ENCODE results near the gene INSYN2A.
A peak's percentile ranks its signal among the peaks of the same experiment; 100 is the strongest.

The INSYN2A gene

DNA sequence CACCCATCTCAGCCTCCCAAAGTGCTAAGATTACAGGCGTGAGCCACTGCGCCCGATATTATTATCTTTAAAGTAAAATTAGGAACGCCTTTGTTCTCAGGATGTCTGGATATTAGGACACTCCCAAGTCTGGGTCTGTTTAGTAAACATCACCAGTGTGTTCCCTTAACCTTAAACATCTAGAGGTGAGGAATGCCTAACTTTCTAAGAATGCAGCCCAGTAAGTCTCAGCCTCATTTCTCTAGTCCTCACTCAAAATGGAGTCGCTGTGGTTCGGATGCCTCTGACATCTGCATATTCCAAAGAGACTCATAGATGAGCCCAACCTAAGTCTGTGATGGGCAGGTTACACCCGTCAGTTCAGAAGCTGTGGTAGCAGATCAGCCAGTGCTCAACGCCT is 4.3 kb upstream of the INSYN2A start:
- CTCF ChIA-PET = no interaction called here
- no peak for DNase-seq (ENCODE audit: low read depth, low spot score)
- POLR2A ChIA-PET = no interaction called here
- TF ChIP-seq, protein P1, sequence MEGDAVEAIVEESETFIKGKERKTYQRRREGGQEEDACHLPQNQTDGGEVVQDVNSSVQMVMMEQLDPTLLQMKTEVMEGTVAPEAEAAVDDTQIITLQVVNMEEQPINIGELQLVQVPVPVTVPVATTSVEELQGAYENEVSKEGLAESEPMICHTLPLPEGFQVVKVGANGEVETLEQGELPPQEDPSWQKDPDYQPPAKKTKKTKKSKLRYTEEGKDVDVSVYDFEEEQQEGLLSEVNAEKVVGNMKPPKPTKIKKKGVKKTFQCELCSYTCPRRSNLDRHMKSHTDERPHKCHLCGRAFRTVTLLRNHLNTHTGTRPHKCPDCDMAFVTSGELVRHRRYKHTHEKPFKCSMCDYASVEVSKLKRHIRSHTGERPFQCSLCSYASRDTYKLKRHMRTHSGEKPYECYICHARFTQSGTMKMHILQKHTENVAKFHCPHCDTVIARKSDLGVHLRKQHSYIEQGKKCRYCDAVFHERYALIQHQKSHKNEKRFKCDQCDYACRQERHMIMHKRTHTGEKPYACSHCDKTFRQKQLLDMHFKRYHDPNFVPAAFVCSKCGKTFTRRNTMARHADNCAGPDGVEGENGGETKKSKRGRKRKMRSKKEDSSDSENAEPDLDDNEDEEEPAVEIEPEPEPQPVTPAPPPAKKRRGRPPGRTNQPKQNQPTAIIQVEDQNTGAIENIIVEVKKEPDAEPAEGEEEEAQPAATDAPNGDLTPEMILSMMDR (IDR thresholded peaks at IDR 0.05; ENCODE audit: insufficient read depth, low read length, missing control alignments) = no peak
- no peak overlapping the region for H3K4me3 ChIP-seq (ENCODE audit: low read depth, low read length)

DNA sequence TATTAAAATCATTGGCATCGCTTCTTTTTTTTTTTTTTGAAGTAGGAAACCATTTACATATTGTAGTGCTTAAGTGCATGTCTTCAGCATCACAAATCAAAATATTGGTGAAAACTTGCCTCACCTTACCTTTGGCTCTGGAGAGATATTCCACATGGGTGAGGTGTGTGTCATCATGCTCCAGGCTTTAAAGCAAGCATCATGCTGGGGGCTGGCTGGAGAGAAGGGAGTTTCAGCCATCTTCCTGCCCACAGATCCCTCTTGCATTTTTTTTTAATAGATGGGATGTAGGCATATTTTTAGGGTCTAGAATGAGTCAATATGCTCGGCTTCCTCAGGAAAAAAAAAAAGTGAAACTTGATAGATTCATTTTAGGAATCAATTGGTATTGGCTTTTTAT is 2.3 kb upstream of the INSYN2A start:
- TF ChIP-seq, protein P1 (IDR thresholded peaks at IDR 0.05; ENCODE audit: insufficient read depth, low read length, missing control alignments) = no peak
- POLR2A ChIA-PET = no interaction called here
- H3K4me3 ChIP-seq (ENCODE audit: low read depth, low read length) = no peak overlapping the region
- CTCF ChIA-PET = interaction anchor here (0.8 kb wide), 1 partner anchor 379 kb away, joined by 4 read pairs; no protein-coding TSS in a partner anchor
- no peak for DNase-seq (ENCODE audit: low read depth, low spot score)

DNA sequence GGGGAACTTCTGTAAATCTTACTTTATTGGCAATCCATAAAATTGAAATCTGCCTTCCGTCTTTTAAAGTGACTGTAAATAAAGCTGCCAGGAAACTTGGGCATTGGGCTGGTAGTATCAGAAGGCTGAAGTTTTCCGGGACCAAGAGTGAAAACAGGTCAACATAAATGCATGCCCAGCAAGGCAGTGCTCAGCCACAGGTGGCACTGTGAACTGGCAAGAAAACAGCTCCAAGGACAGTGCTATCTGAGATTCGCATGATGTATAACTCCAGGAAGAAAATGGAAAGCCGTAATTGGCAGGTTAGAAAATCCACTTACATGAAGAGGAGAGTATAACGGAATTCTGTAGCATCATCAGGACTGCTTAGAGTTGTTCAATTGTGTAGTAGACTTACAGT is 1.9 kb upstream of the INSYN2A start:
- no peak for DNase-seq (ENCODE audit: low read depth, low spot score)
- ChIA-PET POLR2A (no interaction called here), CTCF (no interaction called here)
- no peak overlapping the region for H3K4me3 ChIP-seq (ENCODE audit: low read depth, low read length)
- TF ChIP-seq, protein P1 (IDR thresholded peaks at IDR 0.05; ENCODE audit: insufficient read depth, low read length, missing control alignments) = peak; percentile 10

DNA sequence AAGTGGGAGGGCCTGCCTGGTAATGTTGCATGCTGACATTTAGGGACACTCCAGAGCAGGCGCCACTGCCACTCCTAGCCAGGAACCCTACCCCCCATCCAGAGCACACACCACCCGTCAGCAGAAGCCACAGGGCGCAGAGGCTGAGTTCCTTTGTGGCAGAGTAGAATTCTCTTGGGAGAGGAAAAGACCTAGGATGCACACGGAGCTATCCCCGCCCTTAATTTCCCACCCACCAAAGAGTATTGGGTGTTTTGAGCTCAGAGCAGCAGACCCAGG is 702 bp upstream of the INSYN2A start:
- peak overlapping the region; percentile 48 for H3K4me3 ChIP-seq (ENCODE audit: low read depth, low read length)
- no peak for DNase-seq (ENCODE audit: low read depth, low spot score)
- CTCF ChIA-PET = interaction anchor here (0.6 to 2.2 kb wide), 5 partner anchors 10 to 158 kb away, joined by 3 to 6 read pairs (median 4); no protein-coding TSS in a partner anchor
- POLR2A ChIA-PET = no interaction called here
- TF ChIP-seq, protein P1 (IDR thresholded peaks at IDR 0.05; ENCODE audit: insufficient read depth, low read length, missing control alignments) = no peak

DNA sequence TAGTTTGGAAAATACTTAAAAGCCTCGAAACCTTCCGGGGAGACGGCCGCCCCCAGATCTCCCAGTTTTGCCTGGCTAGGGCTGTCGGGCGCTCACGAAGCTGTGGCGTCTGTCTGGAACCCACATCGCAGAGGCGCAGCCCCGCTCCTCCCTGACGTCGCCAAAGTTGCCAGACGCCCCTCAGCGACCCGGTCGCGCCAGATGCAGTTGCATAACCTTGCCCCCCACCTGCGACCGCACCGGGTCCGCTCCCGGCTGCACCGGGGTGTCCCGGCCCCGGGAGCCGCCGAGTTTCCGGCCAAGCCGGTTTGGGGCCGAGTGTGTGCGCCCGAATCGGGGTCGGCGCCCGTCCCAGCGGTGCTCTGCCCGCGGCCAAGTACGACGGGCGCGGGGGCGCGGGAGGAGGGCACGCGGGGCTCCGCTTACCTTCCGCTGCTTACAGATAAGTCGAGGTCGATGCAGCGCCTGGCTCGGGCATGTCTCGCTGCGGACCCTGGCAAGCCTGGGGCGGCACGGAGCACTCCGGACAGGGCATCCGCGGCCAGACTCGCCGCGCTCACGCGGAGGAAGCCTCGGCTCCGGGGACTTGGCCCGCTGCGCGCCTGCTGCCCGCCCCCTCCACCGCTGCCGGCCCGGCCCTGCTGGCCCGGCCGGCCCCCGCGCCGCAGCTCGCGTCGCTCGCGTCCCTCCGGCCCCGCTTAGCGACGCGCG is 665 bp downstream of the INSYN2A start:
- H3K4me3 ChIP-seq (ENCODE audit: low read depth, low read length) = peak overlapping the region; percentile 54
- TF ChIP-seq, protein P1 (IDR thresholded peaks at IDR 0.05; ENCODE audit: insufficient read depth, low read length, missing control alignments) = no peak
- POLR2A ChIA-PET = no interaction called here
- DNase-seq (ENCODE audit: low read depth, low spot score) = no peak
- CTCF ChIA-PET = interaction anchor here (0.8 to 2.2 kb wide), 3 partner anchors 11 to 159 kb away, joined by 3 to 6 read pairs (median 5); no protein-coding TSS in a partner anchor

DNA sequence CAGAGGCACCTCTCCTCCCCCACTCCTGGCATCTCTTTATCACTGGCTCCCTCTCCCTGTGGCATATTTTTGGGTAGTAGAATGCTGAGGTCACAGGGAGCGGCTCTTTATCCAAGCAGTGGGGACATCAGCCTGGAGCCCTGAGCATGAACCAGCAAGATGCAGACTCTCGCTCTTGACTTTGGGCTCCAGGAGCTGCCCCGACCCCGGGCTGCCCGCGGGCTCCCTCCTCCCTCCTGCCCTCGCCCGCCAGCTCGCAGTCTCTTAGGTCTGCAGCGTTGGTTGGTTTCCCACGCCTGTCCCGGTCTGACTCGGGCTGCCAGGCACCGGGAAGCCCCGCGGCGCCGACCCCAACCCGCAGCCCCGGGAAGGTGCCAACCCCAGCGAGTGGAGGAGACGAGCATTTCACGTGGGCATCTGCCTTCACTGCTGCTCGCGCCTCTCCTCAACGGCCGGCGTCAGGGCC is 1.3 kb downstream of the INSYN2A start:
- ChIA-PET POLR2A (no interaction called here), CTCF (interaction anchor here (1.7 kb wide), 1 partner anchor 13 kb away, joined by 5 read pairs; no protein-coding TSS in a partner anchor)
- DNase-seq (ENCODE audit: low read depth, low spot score) = no peak
- TF ChIP-seq, protein P1 (IDR thresholded peaks at IDR 0.05; ENCODE audit: insufficient read depth, low read length, missing control alignments) = no peak
- H3K4me3 ChIP-seq (ENCODE audit: low read depth, low read length) = peak overlapping the region; percentile 54
